Right lobe of liver (tissue), 4 donors: ENCODE measurements around the gene ZFP36L1.

Experiments
- POLR2A ChIP-seq: fragments of 450-650 bp; IDR thresholded peaks from one replicate; pipeline ENCODE4 v1.6.1; 2017; ENCODE audit warnings: antibody characterized with exemption, mild to moderate bottlenecking
- TF ChIP-seq, protein P1 (sequence below), 4 donors: fragments of 200-600 bp in 3 of 4; fragments of 450-650 bp in 1 of 4; IDR thresholded peaks; one replicate each; pipeline versions ENCODE4 v1.5.1 to v1.8.0; 2016 to 2022; ENCODE audit warnings: antibody characterized with exemption in 4 of 4, mild to moderate bottlenecking in 2 of 4
- donor health status: DM: no; HTN: no; CAD: no.
- donor health status: DM: no; HTN: no; CAD: no.
- donor health status: DM: no; HTN: yes; CAD: no.

DNA sequence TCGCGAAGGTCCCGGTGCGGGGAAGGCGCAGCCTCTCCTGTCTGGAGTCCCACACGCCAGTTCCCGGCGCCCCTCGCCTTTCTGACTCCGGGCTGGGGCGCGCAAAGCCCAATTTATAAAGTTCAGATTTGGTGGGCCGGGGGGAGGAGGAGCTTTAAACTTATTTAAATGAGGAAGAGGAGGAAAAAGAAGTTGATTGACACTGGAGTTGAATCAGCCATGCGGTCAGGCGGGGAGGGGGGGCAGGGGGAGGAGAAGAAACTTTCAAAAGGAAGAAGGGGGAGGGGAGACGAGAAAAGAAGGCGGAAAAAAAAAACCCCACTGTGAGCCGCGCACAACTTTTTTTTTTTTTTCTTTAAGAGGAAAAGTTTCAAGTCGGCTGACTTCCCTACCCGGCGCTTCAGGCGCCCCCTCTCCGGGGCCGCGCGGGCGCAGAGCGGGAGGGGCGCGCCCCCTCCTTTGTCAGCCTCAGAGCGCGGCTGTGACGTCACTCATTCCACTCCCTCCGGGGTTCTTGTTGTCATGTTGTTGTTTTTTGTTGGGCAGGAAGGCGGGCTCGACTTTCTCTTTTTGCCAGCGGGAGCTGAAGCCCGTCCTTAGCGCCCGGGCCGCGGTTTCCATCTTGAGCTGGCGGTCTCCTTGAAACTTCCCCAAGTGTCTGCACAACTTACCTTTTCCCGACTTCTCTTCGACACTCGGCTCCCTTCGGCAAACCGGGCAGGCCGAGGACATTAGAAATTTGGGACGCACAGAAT lies at the start of gene ZFP36L1:
- TF ChIP-seq POLR2A: peak; percentile 100
- TF ChIP-seq, protein P1, sequence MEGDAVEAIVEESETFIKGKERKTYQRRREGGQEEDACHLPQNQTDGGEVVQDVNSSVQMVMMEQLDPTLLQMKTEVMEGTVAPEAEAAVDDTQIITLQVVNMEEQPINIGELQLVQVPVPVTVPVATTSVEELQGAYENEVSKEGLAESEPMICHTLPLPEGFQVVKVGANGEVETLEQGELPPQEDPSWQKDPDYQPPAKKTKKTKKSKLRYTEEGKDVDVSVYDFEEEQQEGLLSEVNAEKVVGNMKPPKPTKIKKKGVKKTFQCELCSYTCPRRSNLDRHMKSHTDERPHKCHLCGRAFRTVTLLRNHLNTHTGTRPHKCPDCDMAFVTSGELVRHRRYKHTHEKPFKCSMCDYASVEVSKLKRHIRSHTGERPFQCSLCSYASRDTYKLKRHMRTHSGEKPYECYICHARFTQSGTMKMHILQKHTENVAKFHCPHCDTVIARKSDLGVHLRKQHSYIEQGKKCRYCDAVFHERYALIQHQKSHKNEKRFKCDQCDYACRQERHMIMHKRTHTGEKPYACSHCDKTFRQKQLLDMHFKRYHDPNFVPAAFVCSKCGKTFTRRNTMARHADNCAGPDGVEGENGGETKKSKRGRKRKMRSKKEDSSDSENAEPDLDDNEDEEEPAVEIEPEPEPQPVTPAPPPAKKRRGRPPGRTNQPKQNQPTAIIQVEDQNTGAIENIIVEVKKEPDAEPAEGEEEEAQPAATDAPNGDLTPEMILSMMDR (IDR thresholded peaks at IDR 0.05): no peak
